GM18858 (cell line): ENCODE data around the gene DHX36.

ENCODE experiments used
- ATAC-seq: cut with Tn5 transposase; IDR thresholded peaks from one replicate; pipeline ENCODE4 v1.9.1; 2021; ENCODE audit not compliant: unreplicated experiment

DHX36 gene

DNA sequence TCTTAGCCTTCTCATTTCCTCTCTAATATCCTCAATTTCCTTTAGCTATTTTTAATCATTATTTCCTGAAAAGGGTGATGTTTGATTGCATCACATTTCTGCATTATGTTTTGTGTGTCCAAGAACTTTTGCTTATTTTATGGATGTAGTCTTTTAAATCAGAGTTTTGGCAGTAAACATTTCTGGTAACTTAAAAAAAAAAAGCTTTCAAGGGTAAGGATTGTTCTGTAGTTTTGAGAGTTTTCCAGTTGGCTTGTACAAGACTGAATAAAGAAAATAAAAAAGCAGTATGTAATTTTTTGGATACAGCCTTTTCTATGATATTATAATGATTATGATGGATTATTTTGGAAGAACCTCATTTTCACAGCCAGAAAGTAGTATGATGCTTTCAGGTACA lies 99.4 kb downstream of the DHX36 start:
- ATAC-seq, result no peak

DNA sequence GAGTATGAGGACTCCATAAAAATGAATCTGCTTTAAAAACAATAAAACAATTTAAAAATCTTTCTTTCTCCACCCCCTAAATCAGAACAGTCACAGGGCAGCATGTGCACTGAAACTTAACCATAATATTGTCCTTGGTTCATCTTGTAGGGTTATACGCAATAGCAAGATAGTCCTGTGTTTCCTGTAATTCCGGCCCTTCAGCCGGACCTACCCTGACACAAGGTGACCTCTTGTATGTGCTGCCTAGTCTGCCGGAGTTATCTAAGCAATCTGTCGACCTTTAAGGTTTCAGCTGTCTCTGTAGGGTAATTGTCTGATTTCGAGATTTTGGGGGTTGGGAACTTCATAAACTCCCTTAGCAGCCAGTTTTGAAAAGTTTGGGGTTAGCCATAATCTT lies 99.9 kb downstream of the DHX36 start:
- ATAC-seq, result no peak

DNA sequence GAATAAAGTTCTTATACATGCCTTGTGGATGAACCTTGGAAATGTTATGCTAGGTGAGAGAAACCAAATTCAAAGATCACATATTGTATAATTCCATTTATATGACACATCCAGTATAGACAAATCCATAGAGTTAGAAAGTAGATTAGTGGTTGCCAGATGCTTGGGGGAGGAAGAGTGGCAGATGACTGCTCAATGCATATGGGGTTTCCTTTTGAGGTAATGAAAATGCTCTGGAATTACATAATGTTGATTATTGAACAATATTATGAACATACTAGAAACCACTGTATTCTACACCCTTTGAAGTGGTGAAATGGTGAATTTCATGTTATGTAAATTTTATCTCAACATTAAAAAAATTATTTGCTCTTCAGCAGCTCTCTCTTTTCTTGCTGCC lies 100.8 kb downstream of the DHX36 start:
- no peak for ATAC-seq
